ENCODE data around the gene OVOL3. TPM values are rescaled to one million over a fixed set of nuclear protein-coding genes. Genes with fewer than 3 reads are reported as not detected.
A peak's percentile ranks its signal among the peaks of the same experiment; 100 is the strongest.
"Not testable (repeated sequence)": the region's sequence is repeated elsewhere in the genome, so short reads cannot be mapped to it uniquely, and the experiment has no call there.

Gene OVOL3
- total RNA-seq, result not detected
- long read RNA-seq, result 0 reads

DNA sequence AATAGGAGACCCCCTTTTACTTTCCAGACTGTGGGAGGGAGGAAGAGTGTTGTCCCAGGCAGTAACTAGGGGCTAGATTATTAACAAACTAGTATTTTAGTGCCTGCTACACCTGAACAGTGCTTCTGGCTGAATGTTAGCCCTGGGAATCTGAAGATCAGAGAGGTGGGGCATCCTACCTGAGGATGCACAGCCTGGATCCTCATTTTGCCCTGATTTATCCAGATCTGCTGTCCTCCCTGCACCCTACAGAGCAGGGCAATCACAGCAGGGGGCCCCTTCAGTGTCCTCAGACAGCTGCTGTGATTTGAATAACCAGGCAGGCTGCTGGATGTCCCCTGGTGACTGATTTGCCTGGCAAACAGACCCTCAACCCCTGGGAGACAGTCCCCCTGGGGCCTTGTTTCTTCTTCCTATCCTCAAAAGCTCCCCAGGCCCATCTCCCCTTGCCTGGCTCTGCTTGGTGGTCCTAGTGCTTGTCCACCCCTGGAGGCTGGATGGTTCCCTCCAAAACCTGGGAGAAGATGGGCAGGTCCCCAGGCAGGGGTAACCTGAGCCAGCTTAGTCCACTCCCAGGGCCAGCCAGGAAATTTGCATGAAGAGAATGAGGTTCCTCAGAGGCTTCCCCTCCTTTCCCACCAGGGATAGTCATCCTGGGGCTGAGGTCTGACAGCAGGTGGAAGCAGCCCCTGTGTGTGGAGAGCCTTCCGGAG is at the start of gene OVOL3:
Gene OVOL3 (plus strand): TSS at position 657 of the 713 bp plus-strand sequence. CDS start 60 bp downstream, outside the sequence.
- intact Hi-C loops (cut with DNase I), result no loop called here
- TF ChIP-seq, protein P1, sequence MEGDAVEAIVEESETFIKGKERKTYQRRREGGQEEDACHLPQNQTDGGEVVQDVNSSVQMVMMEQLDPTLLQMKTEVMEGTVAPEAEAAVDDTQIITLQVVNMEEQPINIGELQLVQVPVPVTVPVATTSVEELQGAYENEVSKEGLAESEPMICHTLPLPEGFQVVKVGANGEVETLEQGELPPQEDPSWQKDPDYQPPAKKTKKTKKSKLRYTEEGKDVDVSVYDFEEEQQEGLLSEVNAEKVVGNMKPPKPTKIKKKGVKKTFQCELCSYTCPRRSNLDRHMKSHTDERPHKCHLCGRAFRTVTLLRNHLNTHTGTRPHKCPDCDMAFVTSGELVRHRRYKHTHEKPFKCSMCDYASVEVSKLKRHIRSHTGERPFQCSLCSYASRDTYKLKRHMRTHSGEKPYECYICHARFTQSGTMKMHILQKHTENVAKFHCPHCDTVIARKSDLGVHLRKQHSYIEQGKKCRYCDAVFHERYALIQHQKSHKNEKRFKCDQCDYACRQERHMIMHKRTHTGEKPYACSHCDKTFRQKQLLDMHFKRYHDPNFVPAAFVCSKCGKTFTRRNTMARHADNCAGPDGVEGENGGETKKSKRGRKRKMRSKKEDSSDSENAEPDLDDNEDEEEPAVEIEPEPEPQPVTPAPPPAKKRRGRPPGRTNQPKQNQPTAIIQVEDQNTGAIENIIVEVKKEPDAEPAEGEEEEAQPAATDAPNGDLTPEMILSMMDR (IDR thresholded peaks at IDR 0.05), result no peak
- no peak for ATAC-seq

DNA sequence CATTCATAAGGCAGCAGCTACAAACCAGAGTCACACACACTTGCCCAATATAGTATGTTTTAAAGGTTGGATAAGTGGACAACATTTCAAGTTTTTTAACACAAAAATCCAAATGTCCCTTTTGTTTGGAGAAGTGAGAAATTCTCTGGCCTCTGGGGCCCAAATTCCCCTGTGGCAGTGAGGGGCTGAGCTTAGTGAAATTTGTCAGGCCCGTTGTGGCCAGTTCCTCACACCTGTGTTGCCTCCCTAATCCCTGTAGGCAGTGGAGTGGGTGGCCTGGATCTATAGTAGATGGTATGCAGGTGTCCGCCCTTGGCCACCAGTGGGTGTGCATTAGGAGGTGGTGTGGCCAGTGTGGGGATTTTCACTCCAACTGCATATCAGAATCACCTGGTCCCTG is 49.6 kb upstream of the OVOL3 start:
- intact Hi-C loops (cut with DNase I), result no loop called here
- Histone ChIP-seq H3K27me3 (no peaks in the 10 kb centered on the region), H3K9me3 (no peaks in the 10 kb centered on the region), H3K27ac (no peak overlapping the region), H3K36me3 (no peaks in the 10 kb centered on the region), H3K4me3 (no peak overlapping the region), H3K4me1 (no peaks in the 10 kb centered on the region)
- ATAC-seq, result no peak
- DNase-seq, result no peak
- TF ChIP-seq, protein P1 (IDR thresholded peaks at IDR 0.05), result no peak

More for the DNA sequence above, at the start of gene OVOL3:
- Histone ChIP-seq H3K27me3 (no peaks in the 10 kb centered on the region), H3K27ac (no peak within 1 kb of the TSS), H3K4me3 (no peak within 1 kb of the TSS), H3K4me1 (no peaks in the 10 kb centered on the region), H3K9me3 (no peaks in the 10 kb centered on the region), H3K36me3 (peaks cover 12% of the 10 kb centered on the region)
- DNase-seq, result no peak

DNA sequence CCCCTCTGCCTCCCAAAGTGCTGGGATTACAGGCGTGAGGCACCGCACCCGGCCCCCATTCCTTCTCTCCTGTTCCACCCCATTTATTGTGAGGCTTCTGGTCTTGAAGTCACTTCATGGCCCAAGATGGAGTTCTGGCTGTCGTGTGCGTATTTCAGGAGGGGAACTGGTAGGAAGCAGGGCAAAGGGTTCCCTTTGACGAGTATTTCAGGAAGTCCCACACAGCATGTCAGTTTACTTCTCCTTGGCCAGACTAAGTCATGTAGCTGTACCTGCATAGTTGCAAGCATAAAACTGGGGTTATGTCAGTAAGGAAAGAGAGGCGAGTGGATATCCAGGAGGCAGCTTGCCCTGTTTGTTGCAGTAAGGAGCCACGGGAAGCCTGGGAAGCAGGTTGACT is 46.1 kb upstream of the OVOL3 start:
- ATAC-seq, result peak; percentile 67

DNA sequence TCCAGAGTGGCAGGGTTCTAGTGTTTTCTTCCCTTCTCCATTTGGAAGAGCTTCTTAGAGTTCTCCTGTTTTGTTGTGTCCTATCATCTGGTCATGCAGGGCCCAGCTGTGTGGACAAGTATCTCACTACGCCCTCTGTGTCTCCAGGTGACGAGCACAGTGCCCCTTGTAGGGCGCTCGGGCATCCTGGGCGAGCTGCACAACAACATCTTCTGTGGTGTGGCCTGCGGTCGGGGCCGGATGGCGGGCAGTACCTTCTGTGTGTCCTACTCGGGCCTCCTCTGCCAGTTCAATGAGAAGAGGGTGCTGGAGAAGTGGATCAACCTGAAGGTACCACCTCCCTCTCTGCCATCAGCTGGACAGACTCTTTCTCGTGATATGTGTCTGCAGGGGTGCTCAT is 43.3 kb upstream of the OVOL3 start:
- H3K27ac ChIP-seq, result no peak overlapping the region
- no peak for ATAC-seq
- no peaks in the 10 kb centered on the region for H3K27me3 ChIP-seq
- TF ChIP-seq, protein P1 (IDR thresholded peaks at IDR 0.05), result no peak
- no peak for DNase-seq
- no peaks in the 10 kb centered on the region for H3K4me1 ChIP-seq
- intact Hi-C loops (cut with DNase I), result no loop called here
- no peaks in the 10 kb centered on the region for H3K36me3 ChIP-seq
- no peak overlapping the region for H3K4me3 ChIP-seq
- H3K9me3 ChIP-seq, result no peaks in the 10 kb centered on the region

More for the DNA sequence above, 46.1 kb upstream of the OVOL3 start:
- TF ChIP-seq, protein P1 (IDR thresholded peaks at IDR 0.05), result no peak
- DNase-seq, result no peak
- no peaks in the 10 kb centered on the region for H3K27me3 ChIP-seq
- intact Hi-C loops (cut with DNase I), result no loop called here
- no peak overlapping the region for H3K4me3 ChIP-seq
- no peaks in the 10 kb centered on the region for H3K36me3 ChIP-seq
- no peaks in the 10 kb centered on the region for H3K4me1 ChIP-seq
- no peak overlapping the region for H3K27ac ChIP-seq
- no peaks in the 10 kb centered on the region for H3K9me3 ChIP-seq

DNA sequence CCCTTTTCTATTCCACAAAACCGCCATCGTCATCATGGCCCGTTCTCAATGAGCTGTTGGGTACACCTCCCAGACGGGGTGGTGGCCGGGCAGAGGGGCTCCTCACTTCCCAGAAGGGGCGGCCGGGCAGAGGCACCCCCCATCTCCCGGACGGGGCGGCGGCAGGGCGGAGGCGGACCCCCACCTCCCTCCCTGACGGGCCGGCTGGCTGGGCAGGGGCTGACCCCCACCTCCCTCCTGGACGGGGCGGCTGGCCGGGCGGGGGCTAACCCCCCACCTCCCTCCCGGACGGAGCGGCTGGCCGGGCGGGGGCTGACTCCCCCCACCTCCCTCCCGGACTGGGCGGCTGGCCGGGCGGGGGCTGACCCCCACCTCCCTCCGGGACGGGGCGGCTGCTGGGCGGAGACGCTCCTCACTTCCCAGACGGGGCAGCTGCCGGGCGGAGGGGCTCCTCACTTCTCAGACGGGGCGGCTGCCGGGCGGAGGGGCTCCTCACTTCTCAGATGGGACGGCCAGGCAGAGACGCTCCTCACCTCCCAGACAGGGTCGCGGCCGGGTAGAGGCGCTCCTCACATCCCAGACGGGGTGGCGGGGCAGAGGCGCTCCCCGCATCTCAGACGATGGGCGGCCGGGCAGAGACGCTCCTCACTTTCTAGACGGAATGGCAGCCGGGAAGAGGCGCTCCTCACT is 42.0 kb upstream of the OVOL3 start:
- ATAC-seq; H3K4me1 ChIP-seq; DNase-seq; intact Hi-C loops (cut with DNase I); H3K27ac ChIP-seq; H3K27me3 ChIP-seq; H3K9me3 ChIP-seq; H3K4me3 ChIP-seq; H3K36me3 ChIP-seq: not testable (repeated sequence)

DNA sequence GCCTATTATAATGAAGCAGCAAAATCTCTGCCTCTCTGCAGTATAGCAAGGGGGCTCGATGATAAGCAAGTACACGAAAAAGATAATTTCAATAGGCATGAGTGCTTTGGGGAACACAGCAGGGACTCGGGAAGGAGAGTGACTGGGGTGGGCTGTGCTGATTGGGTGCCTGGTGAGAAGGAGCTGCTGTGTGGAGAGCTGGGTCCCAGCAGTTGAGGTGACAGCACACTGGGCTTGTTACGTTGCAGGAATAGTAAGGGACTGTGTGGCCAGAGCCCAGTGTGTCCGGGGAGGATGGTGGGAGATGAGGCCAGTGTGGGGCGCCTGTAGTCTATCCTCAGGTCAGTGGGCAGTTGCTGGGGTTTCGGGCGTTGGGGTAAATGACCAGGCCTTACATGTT is 38.9 kb upstream of the OVOL3 start:
- DNase-seq (no peak), ATAC-seq (no peak)
- Histone ChIP-seq H3K4me1 (no peaks in the 10 kb centered on the region), H3K9me3 (no peaks in the 10 kb centered on the region), H3K4me3 (no peak overlapping the region), H3K36me3 (no peaks in the 10 kb centered on the region), H3K27me3 (no peaks in the 10 kb centered on the region), H3K27ac (no peak overlapping the region)
- TF ChIP-seq, protein P1 (IDR thresholded peaks at IDR 0.05), result no peak
- intact Hi-C loops (cut with DNase I), result no loop called here
